GM10847 (cell line): Measurements from ENCODE around the gene LINC00305.

Experiments used
- POLR2A ChIP-seq: IDR thresholded peaks from 2 replicates; pipeline ENCODE4 v1.6.1; 2011; ENCODE audit not compliant: insufficient read length; ENCODE audit errors: extremely low read depth

LINC00305 gene

GRCh38 chr18:64132871-64133270 is 16.0 kb downstream of the LINC00305 start:
- TF ChIP-seq POLR2A, result no peak

- no peak for TF ChIP-seq POLR2A
Observed at GRCh38 chr18:64131314-64131713, 17.6 kb downstream of the LINC00305 start.

GRCh38 chr18:64127172-64127571 is 21.7 kb downstream of the LINC00305 start:
- TF ChIP-seq POLR2A, result no peak

- TF ChIP-seq POLR2A, result no peak
Observed at GRCh38 chr18:64119916-64120315, 29.0 kb downstream of the LINC00305 start.

- no peak for TF ChIP-seq POLR2A
Observed at GRCh38 chr18:64118406-64118805, 30.5 kb downstream of the LINC00305 start.

GRCh38 chr18:64116571-64117175 is 32.2 kb downstream of the LINC00305 start:
- no peak for TF ChIP-seq POLR2A

GRCh38 chr18:64115881-64116280 is 33.0 kb downstream of the LINC00305 start:
- TF ChIP-seq POLR2A, result no peak

GRCh38 chr18:64111950-64112349 is 36.9 kb downstream of the LINC00305 start:
- no peak for TF ChIP-seq POLR2A

GRCh38 chr18:64110692-64111480 is 38.0 kb downstream of the LINC00305 start:
- TF ChIP-seq POLR2A, result no peak

GRCh38 chr18:64103986-64104385 is 44.9 kb downstream of the LINC00305 start:
- TF ChIP-seq POLR2A, result no peak

- TF ChIP-seq POLR2A, result no peak
Observed at GRCh38 chr18:64100116-64100922, 48.6 kb downstream of the LINC00305 start.

GRCh38 chr18:64099244-64099643 is 49.6 kb downstream of the LINC00305 start:
- no peak for TF ChIP-seq POLR2A

- no peak for TF ChIP-seq POLR2A
Observed at GRCh38 chr18:64097497-64097896, 51.4 kb downstream of the LINC00305 start.

GRCh38 chr18:64095056-64095455 is 53.8 kb downstream of the LINC00305 start:
- no peak for TF ChIP-seq POLR2A

GRCh38 chr18:64094210-64094609 is 54.7 kb downstream of the LINC00305 start:
- no peak for TF ChIP-seq POLR2A

GRCh38 chr18:64091526-64091925 is 57.4 kb downstream of the LINC00305 start:
- TF ChIP-seq POLR2A, result no peak
